ENCODE data around the gene AS3MT.
"Not testable (repeated sequence)": the region's sequence is repeated elsewhere in the genome, so short reads cannot be mapped to it uniquely, and the experiment has no call there.

DNA sequence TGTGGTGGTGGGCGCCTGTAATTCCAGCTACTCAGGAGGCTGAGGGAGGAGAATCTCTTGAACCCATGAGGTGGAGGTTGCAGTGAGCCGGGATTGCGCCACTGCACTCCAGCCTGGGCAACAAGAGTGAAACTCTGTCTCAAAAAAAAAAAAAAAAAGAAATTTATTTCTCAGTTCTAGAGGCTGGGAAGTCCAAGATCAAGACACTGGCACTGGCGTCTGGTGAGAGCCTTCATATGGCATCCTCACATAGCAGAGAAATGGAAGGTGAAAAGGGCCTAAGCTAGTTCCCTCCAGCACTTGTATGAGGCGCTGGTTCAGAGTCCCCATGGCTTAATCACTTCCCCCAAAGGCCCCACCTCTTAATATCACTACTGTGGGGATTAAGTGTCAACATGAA lies 59.2 kb downstream of the AS3MT start:
- not testable (repeated sequence) for TF ChIP-seq CTCF, POLR2AphosphoS5 (IDR thresholded peaks at IDR 0.05)

Data from breast epithelium (tissue), 3 donors.